GM18507 (cell line): ENCODE measurements around the gene RARB.

Experiments
- DNase-seq: peaks from one replicate; pipeline ENCODE4 v3.0.0; 2011; ENCODE audit warnings: low read depth; ENCODE audit not compliant: insufficient read length; ENCODE audit errors: extremely low spot score
- FAIRE-seq: peaks from 2 replicates; lab custom pipeline; 2011; peaks lifted over from hg19 to GRCh38; lab: Jason Lieb, UNC

RARB gene

GRCh38 chr3:25420147-25420546 is 7.9 kb upstream of the RARB start:
- FAIRE-seq (no peak), DNase-seq (no peak)

GRCh38 chr3:25420885-25421284 is 7.2 kb upstream of the RARB start:
- no peak for FAIRE-seq

DNA sequence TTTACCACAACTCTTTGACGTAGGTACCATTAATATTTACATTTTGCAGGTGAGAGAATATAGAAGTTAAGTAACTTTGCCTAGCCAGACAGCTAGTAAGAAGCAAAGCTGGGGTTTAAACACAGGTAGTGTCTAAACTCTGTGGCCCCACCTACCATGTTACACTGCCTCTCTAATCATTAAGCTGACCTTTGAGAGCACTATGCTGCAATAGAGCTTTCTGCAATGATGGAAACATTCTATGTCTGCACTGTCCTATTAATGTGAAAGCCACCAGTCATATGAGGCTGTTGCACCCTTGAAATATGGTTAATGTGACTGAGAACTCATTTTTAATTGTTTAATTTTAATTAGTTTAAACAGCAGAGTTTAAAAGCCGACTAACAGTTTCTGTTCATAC is 6.3 kb upstream of the RARB start:
- no peak for FAIRE-seq
- DNase-seq = no peak

More at GRCh38 chr3:25420885-25421284, 7.2 kb upstream of the RARB start:
- DNase-seq = no peak

GRCh38 chr3:25423780-25424588 is 4.1 kb upstream of the RARB start:
- FAIRE-seq = no peak
- DNase-seq = no peak

- DNase-seq (no peak), FAIRE-seq (no peak)
Observed at GRCh38 chr3:25424614-25425013, 3.4 kb upstream of the RARB start.

DNA sequence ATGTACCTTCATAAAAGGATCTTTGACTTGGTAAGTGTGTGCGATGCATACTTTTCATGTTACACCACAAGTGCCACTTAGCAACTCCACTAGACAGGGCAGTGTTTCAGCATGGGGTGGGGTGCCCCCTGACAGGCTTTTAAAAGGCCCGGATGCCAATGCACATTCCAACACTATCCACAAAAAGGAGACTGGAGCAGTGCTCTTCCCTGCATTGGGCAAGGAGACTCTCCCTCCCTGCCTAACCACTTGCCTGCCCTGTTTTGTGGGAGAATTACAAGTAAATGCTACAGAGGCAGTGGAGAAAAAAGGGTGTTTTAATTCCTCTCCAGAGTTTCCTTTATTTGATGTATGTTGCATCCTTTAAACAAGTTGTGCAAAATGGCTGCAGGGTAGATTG is 1.7 kb upstream of the RARB start:
- DNase-seq (no peak), FAIRE-seq (no peak)

DNA sequence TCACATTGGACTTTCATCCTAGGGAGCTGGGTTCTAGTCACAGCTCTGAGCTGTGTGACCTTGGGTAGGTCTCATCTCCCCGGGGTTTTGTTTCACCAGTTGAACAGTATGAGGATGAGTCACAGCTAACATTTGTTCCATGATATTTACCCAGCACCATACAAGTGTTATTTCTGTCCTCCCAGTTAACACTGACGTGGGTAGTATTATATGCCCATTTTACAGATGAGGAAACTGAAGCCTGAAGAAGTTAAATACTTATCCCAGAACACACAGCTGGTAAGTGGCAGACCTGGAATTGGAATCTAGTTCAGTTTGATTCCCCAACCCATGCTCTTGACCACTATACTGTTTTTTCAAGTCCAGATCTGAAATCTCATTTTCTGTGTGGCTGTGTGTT is 908 bp upstream of the RARB start:
- no peak for DNase-seq
- no peak for FAIRE-seq

DNA sequence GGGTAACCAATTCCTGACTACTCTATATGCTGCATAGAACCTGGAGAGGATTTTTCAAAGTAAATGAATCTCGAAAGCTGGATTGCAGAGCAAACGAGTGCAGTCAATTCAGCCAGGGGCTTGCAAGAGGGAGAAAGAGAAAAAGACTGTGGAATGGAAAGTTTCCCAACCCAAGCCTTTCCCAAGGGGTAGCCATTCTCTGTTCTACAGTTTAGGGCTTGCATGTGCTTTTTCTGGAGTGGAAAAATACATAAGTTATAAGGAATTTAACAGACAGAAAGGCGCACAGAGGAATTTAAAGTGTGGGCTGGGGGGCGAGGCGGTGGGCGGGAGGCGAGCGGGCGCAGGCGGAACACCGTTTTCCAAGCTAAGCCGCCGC is 511 bp upstream of the RARB start:
- DNase-seq (no peak), FAIRE-seq (no peak)

GRCh38 chr3:25428789-25429335 is 799 bp downstream of the RARB start:
- DNase-seq (no peak), FAIRE-seq (no peak)

- no peak for FAIRE-seq
- DNase-seq = no peak
Observed at GRCh38 chr3:25429361-25430286, 1.6 kb downstream of the RARB start.

- FAIRE-seq (no peak), DNase-seq (no peak)
Observed at GRCh38 chr3:25430287-25430934, 2.3 kb downstream of the RARB start.

GRCh38 chr3:25430935-25431770 is 3.1 kb downstream of the RARB start:
- no peak for FAIRE-seq
- no peak for DNase-seq

GRCh38 chr3:25432176-25432720 is 4.2 kb downstream of the RARB start:
- DNase-seq (no peak), FAIRE-seq (no peak)

DNA sequence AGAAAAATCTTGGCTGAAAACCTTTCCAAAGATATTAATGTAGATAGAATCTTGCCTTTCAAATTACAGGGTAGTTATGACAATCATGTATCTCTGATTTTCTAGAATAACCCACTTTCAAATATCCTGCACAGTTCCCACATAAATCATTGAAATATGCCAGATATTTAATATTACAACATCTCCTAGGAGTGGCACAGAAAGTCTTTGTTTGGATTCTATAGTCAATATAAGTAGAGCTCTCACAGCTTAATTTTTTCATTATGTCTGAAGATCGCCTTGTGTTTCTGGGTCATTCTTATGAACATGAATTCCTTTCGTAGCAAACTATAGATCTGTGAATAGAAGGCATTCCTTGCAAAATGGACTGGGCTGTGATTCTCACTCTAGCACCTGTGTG is 5.0 kb downstream of the RARB start:
- DNase-seq (no peak), FAIRE-seq (no peak)

DNA sequence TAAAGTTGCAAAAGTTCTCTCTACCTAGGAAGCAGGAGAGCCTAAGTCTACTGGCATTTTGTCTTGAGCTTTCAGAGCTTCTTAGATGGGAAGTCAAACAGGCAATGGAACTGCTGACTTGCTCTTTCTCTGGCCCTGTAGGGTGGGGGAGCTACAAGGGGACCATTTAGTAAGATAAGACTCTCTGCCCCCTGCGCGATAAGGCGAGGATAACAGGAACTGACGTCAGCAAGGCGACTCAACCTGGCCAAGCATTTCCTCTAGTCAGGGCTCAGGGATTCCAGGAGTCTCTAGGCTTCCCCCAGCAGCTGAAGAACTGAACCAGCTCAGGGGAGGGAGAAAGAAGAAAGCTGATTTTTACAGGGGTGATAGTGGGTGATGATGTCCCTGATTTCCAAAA is 5.8 kb downstream of the RARB start:
- no peak for FAIRE-seq
- DNase-seq = no peak

- no peak for FAIRE-seq
- no peak for DNase-seq
Observed at GRCh38 chr3:25437953-25438352, 9.9 kb downstream of the RARB start.

- DNase-seq (no peak), FAIRE-seq (no peak)
Observed at GRCh38 chr3:25438791-25439555, 10.9 kb downstream of the RARB start.

DNA sequence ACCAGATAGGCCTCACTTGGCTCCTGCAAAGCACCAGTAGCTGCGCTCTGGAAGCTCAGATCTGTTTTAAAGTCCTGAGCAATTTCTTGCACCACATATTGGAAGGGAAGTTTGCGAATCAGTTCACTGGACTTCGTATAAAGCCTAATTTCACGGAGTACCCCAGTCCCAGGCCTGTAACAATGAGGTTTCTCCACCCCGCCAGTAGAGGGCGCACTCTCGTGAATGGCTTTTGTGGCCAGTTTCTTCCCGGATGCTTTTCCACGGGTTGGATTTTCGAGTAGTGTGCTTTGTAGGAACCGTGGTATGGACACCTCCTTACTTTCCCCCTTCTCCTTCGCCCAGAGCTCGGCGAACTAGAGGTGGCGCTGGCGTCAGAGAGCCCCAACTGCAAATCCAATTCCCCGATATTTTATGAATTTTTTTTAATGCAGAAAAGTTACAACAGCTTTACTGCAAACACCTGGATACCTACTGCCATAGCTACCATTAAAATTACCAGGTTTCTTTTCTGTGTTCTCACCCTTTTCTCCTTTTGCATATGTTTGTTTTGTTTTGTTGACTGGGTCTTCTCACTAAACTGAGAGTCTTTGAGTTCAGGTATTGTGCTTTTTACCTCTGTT is 13.3 kb downstream of the RARB start:
- FAIRE-seq (no peak), DNase-seq (no peak)
